GM12878 (cell line): ENCODE results near the gene CYP4F3. TPM values are rescaled to one million over a fixed set of nuclear protein-coding genes. Genes with fewer than 3 reads are reported as not detected.

Source experiments
- CEBPB ChIP-seq, 2 experiments: fragments of 150-350 bp in 1 of 2; IDR thresholded peaks; 2 replicates each; pipeline ENCODE4 v1.6.1; 2012 to 2014; ENCODE audit warnings: low read depth in 2 of 2, low read length in 2 of 2, borderline replicate concordance in 1 of 2, inconsistent platforms in 1 of 2
- JUNB ChIP-seq: IDR thresholded peaks from 2 replicates; pipeline ENCODE4 v1.6.1; 2016; ENCODE audit warnings: antibody characterized with exemption, mild to moderate bottlenecking
- MEF2A ChIP-seq: IDR thresholded peaks from 2 replicates; pipeline ENCODE4 v1.6.1; 2011; ENCODE audit warnings: low read depth, mild to moderate bottlenecking, low read length, moderate library complexity; ENCODE audit not compliant: insufficient read depth
- NFYB ChIP-seq: IDR thresholded peaks from 2 replicates; pipeline ENCODE4 v1.6.1; 2011; ENCODE audit warnings: low read depth, mild to moderate bottlenecking, low read length, improper control_type of control experiment, moderate library complexity; ENCODE audit not compliant: insufficient read depth
- NR2C1 ChIP-seq: fragments of 450-650 bp; IDR thresholded peaks from 2 replicates; pipeline ENCODE4 v1.6.1; 2017; ENCODE audit warnings: antibody characterized with exemption, mild to moderate bottlenecking, moderate library complexity
- TCF3 ChIP-seq: IDR thresholded peaks from 2 replicates; pipeline ENCODE4 v1.6.1; 2012; ENCODE audit warnings: low read depth, mild to moderate bottlenecking, low read length, borderline replicate concordance; ENCODE audit not compliant: insufficient read depth
- YBX1 ChIP-seq: fragments of 450-650 bp; IDR thresholded peaks from 2 replicates; pipeline ENCODE4 v1.6.1; 2016; ENCODE audit warnings: antibody characterized with exemption
- ZNF217 ChIP-seq: fragments of 450-650 bp; IDR thresholded peaks from 2 replicates; pipeline ENCODE4 v1.6.1; 2017; ENCODE audit warnings: antibody characterized with exemption, mild to moderate bottlenecking
- polyA plus RNA-seq, 11 experiments: library from polyadenylated mRNA; depleted of rRNA in 4 of 11; unstranded in 6 of 11; stranded (reverse) in 5 of 11; fragments of >200 nt; fragmentation: Nextera tagmentation in 4 of 11; fragmentation: Illumina TruSeq in 1 of 11; extraction: Ambion mirVana in 4 of 11; extraction: Trizol in 1 of 11; gene quantifications; 1 replicate in 1 of 11; 2 replicates in 10 of 11; pipeline versions ENCODE4 v1.2.1 to v1.2.3, GENCODE V29; 2011 to 2016; ENCODE audit warnings: inconsistent platforms in 2 of 11, missing spikeins in 2 of 11, low read depth in 1 of 11
- total RNA-seq, 4 experiments: library from RNA; depleted of rRNA in 3 of 4; stranded (reverse); fragments of >200 nt in 3 of 4; fragmentation: Illumina TruSeq in 1 of 4; extraction: Trizol in 1 of 4; gene quantifications; 2 replicates each; pipeline versions ENCODE4 v1.2.1 to v1.2.3, GENCODE V29; 2013 to 2021
- TF ChIP-seq, protein P1 (sequence below): fragments of 450-650 bp; IDR thresholded peaks from 2 replicates; pipeline ENCODE4 v1.6.1; 2017; ENCODE audit warnings: antibody characterized with exemption, mild to moderate bottlenecking, moderate library complexity
- TF ChIP-seq, protein P2 (sequence below): fragments of 450-650 bp; IDR thresholded peaks from 2 replicates; pipeline ENCODE4 v1.6.1; 2017; ENCODE audit warnings: mild to moderate bottlenecking
- TF ChIP-seq, protein P3 (sequence below): fragments of 450-650 bp; IDR thresholded peaks from 2 replicates; pipeline ENCODE4 v1.6.1; 2017; ENCODE audit warnings: mild to moderate bottlenecking, moderate library complexity

Gene CYP4F3
- total and polyA plus RNA-seq, 10 of the 15 experiments (the other 5 are each of a cell fraction or from before 2014, with no cell fraction given): 0.08 to 4.7 (median 1.2) TPM

DNA sequence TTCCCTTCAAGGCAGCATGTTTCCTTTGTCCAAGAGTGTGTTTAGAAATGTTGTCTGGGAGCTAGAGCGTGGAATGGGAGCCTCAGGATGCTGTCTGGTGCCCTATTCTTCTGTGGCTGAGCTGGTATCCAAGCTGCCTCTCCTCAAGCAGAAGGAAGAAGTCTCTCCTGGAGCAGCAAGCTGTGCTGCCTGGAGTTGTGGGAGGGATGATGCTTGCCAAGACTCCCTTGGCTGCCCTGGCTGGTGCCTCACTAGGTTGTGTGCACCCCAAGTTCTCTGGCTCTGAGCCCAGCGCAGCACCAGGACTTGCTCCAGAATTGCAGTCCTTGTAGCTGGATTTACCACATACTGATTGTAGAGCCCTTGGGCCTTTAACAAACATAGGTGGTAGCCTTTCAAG, 4.7 kb upstream of the CYP4F3 start (continued):
- TF ChIP-seq, protein P1, sequence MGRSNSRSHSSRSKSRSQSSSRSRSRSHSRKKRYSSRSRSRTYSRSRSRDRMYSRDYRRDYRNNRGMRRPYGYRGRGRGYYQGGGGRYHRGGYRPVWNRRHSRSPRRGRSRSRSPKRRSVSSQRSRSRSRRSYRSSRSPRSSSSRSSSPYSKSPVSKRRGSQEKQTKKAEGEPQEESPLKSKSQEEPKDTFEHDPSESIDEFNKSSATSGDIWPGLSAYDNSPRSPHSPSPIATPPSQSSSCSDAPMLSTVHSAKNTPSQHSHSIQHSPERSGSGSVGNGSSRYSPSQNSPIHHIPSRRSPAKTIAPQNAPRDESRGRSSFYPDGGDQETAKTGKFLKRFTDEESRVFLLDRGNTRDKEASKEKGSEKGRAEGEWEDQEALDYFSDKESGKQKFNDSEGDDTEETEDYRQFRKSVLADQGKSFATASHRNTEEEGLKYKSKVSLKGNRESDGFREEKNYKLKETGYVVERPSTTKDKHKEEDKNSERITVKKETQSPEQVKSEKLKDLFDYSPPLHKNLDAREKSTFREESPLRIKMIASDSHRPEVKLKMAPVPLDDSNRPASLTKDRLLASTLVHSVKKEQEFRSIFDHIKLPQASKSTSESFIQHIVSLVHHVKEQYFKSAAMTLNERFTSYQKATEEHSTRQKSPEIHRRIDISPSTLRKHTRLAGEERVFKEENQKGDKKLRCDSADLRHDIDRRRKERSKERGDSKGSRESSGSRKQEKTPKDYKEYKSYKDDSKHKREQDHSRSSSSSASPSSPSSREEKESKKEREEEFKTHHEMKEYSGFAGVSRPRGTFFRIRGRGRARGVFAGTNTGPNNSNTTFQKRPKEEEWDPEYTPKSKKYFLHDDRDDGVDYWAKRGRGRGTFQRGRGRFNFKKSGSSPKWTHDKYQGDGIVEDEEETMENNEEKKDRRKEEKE: no peak
- no peak for TF ChIP-seq NR2C1
- no peak for TF ChIP-seq NFYB
- TF ChIP-seq, protein P2, sequence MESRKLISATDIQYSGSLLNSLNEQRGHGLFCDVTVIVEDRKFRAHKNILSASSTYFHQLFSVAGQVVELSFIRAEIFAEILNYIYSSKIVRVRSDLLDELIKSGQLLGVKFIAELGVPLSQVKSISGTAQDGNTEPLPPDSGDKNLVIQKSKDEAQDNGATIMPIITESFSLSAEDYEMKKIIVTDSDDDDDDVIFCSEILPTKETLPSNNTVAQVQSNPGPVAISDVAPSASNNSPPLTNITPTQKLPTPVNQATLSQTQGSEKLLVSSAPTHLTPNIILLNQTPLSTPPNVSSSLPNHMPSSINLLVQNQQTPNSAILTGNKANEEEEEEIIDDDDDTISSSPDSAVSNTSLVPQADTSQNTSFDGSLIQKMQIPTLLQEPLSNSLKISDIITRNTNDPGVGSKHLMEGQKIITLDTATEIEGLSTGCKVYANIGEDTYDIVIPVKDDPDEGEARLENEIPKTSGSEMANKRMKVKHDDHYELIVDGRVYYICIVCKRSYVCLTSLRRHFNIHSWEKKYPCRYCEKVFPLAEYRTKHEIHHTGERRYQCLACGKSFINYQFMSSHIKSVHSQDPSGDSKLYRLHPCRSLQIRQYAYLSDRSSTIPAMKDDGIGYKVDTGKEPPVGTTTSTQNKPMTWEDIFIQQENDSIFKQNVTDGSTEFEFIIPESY: no peak
- TF ChIP-seq MEF2A: no peak
- TF ChIP-seq YBX1: no peak
- TF ChIP-seq, protein P3, sequence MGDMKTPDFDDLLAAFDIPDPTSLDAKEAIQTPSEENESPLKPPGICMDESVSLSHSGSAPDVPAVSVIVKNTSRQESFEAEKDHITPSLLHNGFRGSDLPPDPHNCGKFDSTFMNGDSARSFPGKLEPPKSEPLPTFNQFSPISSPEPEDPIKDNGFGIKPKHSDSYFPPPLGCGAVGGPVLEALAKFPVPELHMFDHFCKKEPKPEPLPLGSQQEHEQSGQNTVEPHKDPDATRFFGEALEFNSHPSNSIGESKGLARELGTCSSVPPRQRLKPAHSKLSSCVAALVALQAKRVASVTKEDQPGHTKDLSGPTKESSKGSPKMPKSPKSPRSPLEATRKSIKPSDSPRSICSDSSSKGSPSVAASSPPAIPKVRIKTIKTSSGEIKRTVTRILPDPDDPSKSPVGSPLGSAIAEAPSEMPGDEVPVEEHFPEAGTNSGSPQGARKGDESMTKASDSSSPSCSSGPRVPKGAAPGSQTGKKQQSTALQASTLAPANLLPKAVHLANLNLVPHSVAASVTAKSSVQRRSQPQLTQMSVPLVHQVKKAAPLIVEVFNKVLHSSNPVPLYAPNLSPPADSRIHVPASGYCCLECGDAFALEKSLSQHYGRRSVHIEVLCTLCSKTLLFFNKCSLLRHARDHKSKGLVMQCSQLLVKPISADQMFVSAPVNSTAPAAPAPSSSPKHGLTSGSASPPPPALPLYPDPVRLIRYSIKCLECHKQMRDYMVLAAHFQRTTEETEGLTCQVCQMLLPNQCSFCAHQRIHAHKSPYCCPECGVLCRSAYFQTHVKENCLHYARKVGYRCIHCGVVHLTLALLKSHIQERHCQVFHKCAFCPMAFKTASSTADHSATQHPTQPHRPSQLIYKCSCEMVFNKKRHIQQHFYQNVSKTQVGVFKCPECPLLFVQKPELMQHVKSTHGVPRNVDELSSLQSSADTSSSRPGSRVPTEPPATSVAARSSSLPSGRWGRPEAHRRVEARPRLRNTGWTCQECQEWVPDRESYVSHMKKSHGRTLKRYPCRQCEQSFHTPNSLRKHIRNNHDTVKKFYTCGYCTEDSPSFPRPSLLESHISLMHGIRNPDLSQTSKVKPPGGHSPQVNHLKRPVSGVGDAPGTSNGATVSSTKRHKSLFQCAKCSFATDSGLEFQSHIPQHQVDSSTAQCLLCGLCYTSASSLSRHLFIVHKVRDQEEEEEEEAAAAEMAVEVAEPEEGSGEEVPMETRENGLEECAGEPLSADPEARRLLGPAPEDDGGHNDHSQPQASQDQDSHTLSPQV: no peak
- TF ChIP-seq ZNF217: no peak
- TF ChIP-seq CEBPB (IDR thresholded peaks at IDR 0.05; ENCODE audit: borderline replicate concordance in 1 of 2, low read depth in 2 of 2, low read length in 2 of 2): no peak
- no peak for TF ChIP-seq TCF3
- no peak for TF ChIP-seq JUNB
- TF ChIP-seq, all 136 proteins: peak for 0
